Caco-2 (cell line): ENCODE measurements around the gene PGBD5. TPM values are rescaled to one million over a fixed set of nuclear protein-coding genes. Genes with fewer than 3 reads are reported as not detected.
"Not testable (repeated sequence)": the region's sequence is repeated elsewhere in the genome, so short reads cannot be mapped to it uniquely, and the experiment has no call there.

Source experiments
- BruUV-seq: library from RNA; stranded (reverse); fragments of 400-500 nt; replicated peaks from 2 replicates; lab custom pipeline; 2021; lab: Mats Ljungman, UMichigan
- CTCF ChIA-PET: fragments of 300-600 bp; sonication (Branson Sonifier 250); formaldehyde crosslinking; loops from one replicate; lab custom pipeline; 2022; ENCODE audit warnings: antibody characterized with exemption; lab: Charles Lee
- POLR2A ChIA-PET: fragments of 300-600 bp; sonication (Branson Sonifier 250); formaldehyde crosslinking; loops from one replicate; lab custom pipeline; 2022; ENCODE audit warnings: antibody characterized with exemption; lab: Charles Lee
- DNase-seq, 2 experiments: peaks; one replicate each; pipeline versions ENCODE4 v3.0.0 to v3.0.0-alpha.2; 2020 to 2022
- H3K27me3 ChIP-seq: replicated peaks from 2 replicates; pipeline ENCODE4 v1.6.0; 2011; ENCODE audit warnings: low read length; ENCODE audit not compliant: control insufficient read depth, insufficient read depth
- H3K36me3 ChIP-seq: 2 replicates; pipeline ENCODE4 v1.5.1; 2011; ENCODE audit warnings: low read length; ENCODE audit not compliant: control insufficient read depth, insufficient read depth
- H3K4me1 ChIP-seq: fragments of 250-450 bp; sonication (Bioruptor Pico); 2 replicates; pipeline ENCODE4 v1.5.1; 2020; ENCODE audit warnings: mild to moderate bottlenecking
- H3K4me3 ChIP-seq: 2 replicates; pipeline ENCODE4 v1.5.1; 2011; ENCODE audit warnings: low read depth, mild to moderate bottlenecking, control low read depth, low read length
- H3K9me3 ChIP-seq: fragments of 250-450 bp; sonication (Bioruptor Pico); 2 replicates; pipeline ENCODE4 v1.5.1; 2020; ENCODE audit warnings: mild to moderate bottlenecking, moderate library complexity
- H3K27ac Mint-ChIP-seq: one replicate; pipeline ENCODE4 v1.8.0; 2022; ENCODE audit warnings: mixed read lengths; ENCODE audit not compliant: unreplicated experiment
- H3K27me3 Mint-ChIP-seq: one replicate; pipeline ENCODE4 v1.8.0; 2022; ENCODE audit warnings: mixed read lengths; ENCODE audit not compliant: insufficient read depth, unreplicated experiment
- H3K36me3 Mint-ChIP-seq: one replicate; pipeline ENCODE4 v1.8.0; 2022; ENCODE audit warnings: mild to moderate bottlenecking, mixed read lengths; ENCODE audit not compliant: insufficient read depth, unreplicated experiment
- H3K4me1 Mint-ChIP-seq: one replicate; pipeline ENCODE4 v1.8.0; 2022; ENCODE audit warnings: low read depth, mixed read lengths; ENCODE audit not compliant: unreplicated experiment
- H3K4me3 Mint-ChIP-seq: one replicate; pipeline ENCODE4 v1.8.0; 2022; ENCODE audit warnings: mild to moderate bottlenecking, moderate library complexity, mixed read lengths; ENCODE audit not compliant: unreplicated experiment
- H3K9me3 Mint-ChIP-seq: one replicate; pipeline ENCODE4 v1.8.0; 2022; ENCODE audit warnings: mixed read lengths; ENCODE audit not compliant: unreplicated experiment
- CTCF ChIP-seq, 2 experiments: fragments of 200-600 bp in 1 of 2; IDR thresholded peaks; 1 replicate in 1 of 2; 2 replicates in 1 of 2; pipeline versions ENCODE4 v1.5.1 to v1.8.0; 2011 to 2022; ENCODE audit warnings: antibody characterized with exemption in 1 of 2, control low read depth in 1 of 2, inconsistent platforms in 1 of 2, low read depth in 1 of 2, low read length in 1 of 2, mild to moderate bottlenecking in 1 of 2, moderate library complexity in 1 of 2; ENCODE audit not compliant: insufficient read depth in 1 of 2, severe bottlenecking in 1 of 2, unreplicated experiment in 1 of 2
- intact Hi-C: fragments of 100-400 bp; cut with micrococcal nuclease; formaldehyde crosslinking; loops from one replicate; pipeline ENCODE4 v1.10.0; 2022; ENCODE audit not compliant: unreplicated experiment
- total RNA-seq: library from RNA; stranded (reverse); gene quantifications from 2 replicates; pipeline ENCODE4 v1.2.3, GENCODE V29; 2022

The PGBD5 gene
- total RNA-seq, 1 experiment from 2014 or later, result 2.4 TPM

- Mint-ChIP-seq H3K4me1 (no peaks in the 10 kb centered on the region), H3K4me3 (no peak overlapping the region), H3K36me3 (no peaks in the 10 kb centered on the region), H3K27ac (no peak overlapping the region), H3K9me3 (no peaks in the 10 kb centered on the region), H3K27me3 (peaks cover 6% of the 10 kb centered on the region)
- CTCF ChIA-PET, result no interaction called here
- no peaks in the 10 kb centered on the region for H3K4me1 ChIP-seq
- POLR2A ChIA-PET, result no interaction called here
- no peak overlapping the region for H3K4me3 ChIP-seq
- peaks cover 5% of the 10 kb centered on the region; the same call in 1 of the 2 replicates for H3K9me3 ChIP-seq
- no peak for DNase-seq
- no peak for TF ChIP-seq CTCF (IDR thresholded peaks at IDR 0.05; ENCODE audit: insufficient read depth in 1 of 2, low read depth in 1 of 2, low read length in 1 of 2, severe bottlenecking in 1 of 2, unreplicated experiment in 1 of 2)
- BruUV-seq, result no TSS peak
- no peaks in the 10 kb centered on the region; the same call in 1 of the 2 replicates for H3K27me3 ChIP-seq
- intact Hi-C loops, result no loop called here
- H3K36me3 ChIP-seq, result no peaks in the 10 kb centered on the region
Observed at GRCh38 chr1:230407351-230407750, 18.8 kb downstream of the PGBD5 start.

GRCh38 chr1:230406727-230407126 is 19.4 kb downstream of the PGBD5 start:
- H3K9me3 ChIP-seq, H3K36me3 ChIP-seq, H3K27me3 ChIP-seq, H3K9me3 Mint-ChIP-seq, POLR2A ChIA-PET, H3K27ac Mint-ChIP-seq, H3K4me1 ChIP-seq, H3K4me3 Mint-ChIP-seq, H3K27me3 Mint-ChIP-seq, DNase-seq, H3K36me3 Mint-ChIP-seq, H3K4me1 Mint-ChIP-seq, BruUV-seq, intact Hi-C loops, H3K4me3 ChIP-seq, CTCF ChIA-PET: not testable (repeated sequence)

GRCh38 chr1:230403442-230403841 is 22.7 kb downstream of the PGBD5 start:
- DNase-seq, result no peak
- BruUV-seq, result no TSS peak

More at GRCh38 chr1:230403442-230403841, 22.7 kb downstream of the PGBD5 start:
- Mint-ChIP-seq H3K9me3 (no peaks in the 10 kb centered on the region), H3K27me3 (no peaks in the 10 kb centered on the region), H3K27ac (no peak overlapping the region), H3K4me3 (no peak overlapping the region), H3K36me3 (peaks cover 9% of the 10 kb centered on the region), H3K4me1 (no peaks in the 10 kb centered on the region)
- Histone ChIP-seq H3K36me3 (no peaks in the 10 kb centered on the region), H3K4me3 (no peak overlapping the region), H3K27me3 (no peaks in the 10 kb centered on the region; the same call in 1 of the 2 replicates), H3K4me1 (no peaks in the 10 kb centered on the region), H3K9me3 (peaks cover 1% of the 10 kb centered on the region; the same call in 1 of the 2 replicates)
- ChIA-PET POLR2A (no interaction called here), CTCF (interaction anchor here (0.6 kb wide), 1 partner anchor 16 kb away, joined by 3 read pairs; no protein-coding TSS in a partner anchor)
- intact Hi-C loops, result no loop called here
- no peak for TF ChIP-seq CTCF (IDR thresholded peaks at IDR 0.05; ENCODE audit: insufficient read depth in 1 of 2, low read depth in 1 of 2, low read length in 1 of 2, severe bottlenecking in 1 of 2, unreplicated experiment in 1 of 2)
